CD4-positive, alpha-beta T cell treated with Interleukin-10 for 1 hour (primary cell): ENCODE data around the gene MYADM.
A peak's percentile ranks its signal among the peaks of the same experiment; 100 is the strongest.

Source experiments
- DNase-seq: peaks from one replicate; pipeline ENCODE4 v3.0.0-alpha.2; 2020

The MYADM gene

GRCh38 chr19:53885036-53885435 is 17.4 kb downstream of the MYADM start:
- DNase-seq, result no peak

GRCh38 chr19:53892301-53892980 is 24.8 kb downstream of the MYADM start:
- no peak for DNase-seq

GRCh38 chr19:53892981-53893325 is 25.3 kb downstream of the MYADM start:
- no peak for DNase-seq

- no peak for DNase-seq
Measured at GRCh38 chr19:53894707-53895106, 27.0 kb downstream of the MYADM start.

- no peak for DNase-seq
Measured at GRCh38 chr19:53896682-53897081, 29.0 kb downstream of the MYADM start.

GRCh38 chr19:53897459-53897858 is 29.8 kb downstream of the MYADM start:
- no peak for DNase-seq

GRCh38 chr19:53898166-53898565 is 30.5 kb downstream of the MYADM start:
- DNase-seq, result no peak

- no peak for DNase-seq
Measured at GRCh38 chr19:53898636-53899341, 31.1 kb downstream of the MYADM start.

GRCh38 chr19:53900191-53900860 is 32.6 kb downstream of the MYADM start:
- no peak for DNase-seq

- peak; percentile 52 for DNase-seq
Measured at GRCh38 chr19:53903055-53903680, 35.5 kb downstream of the MYADM start.

- DNase-seq, result no peak
Measured at GRCh38 chr19:53904909-53905308, 37.2 kb downstream of the MYADM start.

GRCh38 chr19:53905787-53906186 is 38.1 kb downstream of the MYADM start:
- no peak for DNase-seq

GRCh38 chr19:53906211-53907192 is 38.8 kb downstream of the MYADM start:
- peak; percentile 73 for DNase-seq

GRCh38 chr19:53907193-53907581 is 39.5 kb downstream of the MYADM start:
- DNase-seq, result no peak

- DNase-seq, result no peak
Measured at GRCh38 chr19:53907690-53908089, 40.0 kb downstream of the MYADM start.

GRCh38 chr19:53908106-53908934 is 40.6 kb downstream of the MYADM start:
- DNase-seq, result peak; percentile 49

GRCh38 chr19:53908935-53909415 is 41.3 kb downstream of the MYADM start, which contains the start of gene CACNG7:
Gene CACNG7, plus strand, starts transcription at chr19:53909278. Its CDS starts 3,554 bp downstream, at chr19:53912832.
- no peak for DNase-seq

GRCh38 chr19:53909471-53910169 is 41.9 kb downstream of the MYADM start:
- DNase-seq, result no peak

- DNase-seq, result no peak
Measured at GRCh38 chr19:53910170-53910518, 42.5 kb downstream of the MYADM start.

GRCh38 chr19:53912653-53913052 is 45.0 kb downstream of the MYADM start:
- DNase-seq, result no peak

GRCh38 chr19:53915000-53915399 is 47.3 kb downstream of the MYADM start:
- DNase-seq, result no peak
